GM12865 (cell line): ENCODE results near the gene EPHB1.

Experiments
- DNase-seq: peaks from one replicate; pipeline ENCODE4 v3.0.0; 2010; ENCODE audit warnings: low read depth
- H3K4me3 ChIP-seq: 2 replicates; pipeline ENCODE4 v1.5.1; 2011; ENCODE audit warnings: mild to moderate bottlenecking, low read depth, low read length, control low read depth
- TF ChIP-seq, protein P1 (sequence below): IDR thresholded peaks from 2 replicates; pipeline ENCODE4 v1.5.1; 2011; ENCODE audit warnings: low read length, control low read depth, low read depth, inconsistent platforms; ENCODE audit not compliant: insufficient read depth; ENCODE audit errors: missing control alignments

EPHB1 gene

DNA sequence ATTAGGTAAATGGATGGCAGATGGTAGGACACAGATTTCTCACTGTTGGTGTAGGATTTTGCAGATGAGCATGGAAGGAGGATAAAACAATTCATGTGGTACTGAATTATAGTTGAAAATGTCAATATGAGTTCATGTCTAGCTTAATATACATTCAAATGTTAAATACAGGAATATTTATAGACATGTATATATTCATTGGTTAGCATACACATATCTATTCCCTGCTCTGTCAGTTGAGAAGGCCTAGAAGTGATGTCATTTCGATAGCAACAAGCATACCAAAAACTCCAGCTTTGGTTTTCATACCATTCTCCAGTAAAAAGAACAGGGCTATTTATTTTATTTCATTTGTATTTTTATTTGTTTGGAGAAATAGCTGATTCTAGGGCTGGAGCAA, 497.1 kb downstream of the EPHB1 start:
- no peak for DNase-seq
- no peak overlapping the region for H3K4me3 ChIP-seq
- TF ChIP-seq, protein P1, sequence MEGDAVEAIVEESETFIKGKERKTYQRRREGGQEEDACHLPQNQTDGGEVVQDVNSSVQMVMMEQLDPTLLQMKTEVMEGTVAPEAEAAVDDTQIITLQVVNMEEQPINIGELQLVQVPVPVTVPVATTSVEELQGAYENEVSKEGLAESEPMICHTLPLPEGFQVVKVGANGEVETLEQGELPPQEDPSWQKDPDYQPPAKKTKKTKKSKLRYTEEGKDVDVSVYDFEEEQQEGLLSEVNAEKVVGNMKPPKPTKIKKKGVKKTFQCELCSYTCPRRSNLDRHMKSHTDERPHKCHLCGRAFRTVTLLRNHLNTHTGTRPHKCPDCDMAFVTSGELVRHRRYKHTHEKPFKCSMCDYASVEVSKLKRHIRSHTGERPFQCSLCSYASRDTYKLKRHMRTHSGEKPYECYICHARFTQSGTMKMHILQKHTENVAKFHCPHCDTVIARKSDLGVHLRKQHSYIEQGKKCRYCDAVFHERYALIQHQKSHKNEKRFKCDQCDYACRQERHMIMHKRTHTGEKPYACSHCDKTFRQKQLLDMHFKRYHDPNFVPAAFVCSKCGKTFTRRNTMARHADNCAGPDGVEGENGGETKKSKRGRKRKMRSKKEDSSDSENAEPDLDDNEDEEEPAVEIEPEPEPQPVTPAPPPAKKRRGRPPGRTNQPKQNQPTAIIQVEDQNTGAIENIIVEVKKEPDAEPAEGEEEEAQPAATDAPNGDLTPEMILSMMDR, result no peak

DNA sequence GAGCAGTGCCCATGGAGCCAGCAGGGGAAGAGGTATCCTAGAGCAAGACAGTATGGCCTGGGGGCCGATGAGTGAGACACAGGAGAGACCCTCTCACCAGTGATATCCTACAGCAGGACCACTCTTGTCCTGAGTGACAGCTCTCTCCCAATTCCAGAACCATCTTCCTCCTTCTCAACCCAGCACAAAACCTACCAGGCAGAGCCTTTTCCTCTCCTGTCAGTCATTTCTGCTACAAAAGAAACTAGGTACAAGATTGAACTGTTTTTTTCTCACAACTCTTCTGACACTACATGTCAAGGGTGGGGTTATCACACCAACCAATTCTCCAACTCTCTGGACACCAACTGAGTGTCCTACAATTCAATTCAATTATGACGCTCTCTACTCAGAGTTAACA, 506.6 kb downstream of the EPHB1 start:
- no peak overlapping the region for H3K4me3 ChIP-seq
- DNase-seq, result no peak
- TF ChIP-seq, protein P1, result no peak

GRCh38 chr3:135304378-135304777, 509.3 kb downstream of the EPHB1 start:
- DNase-seq, result no peak
- TF ChIP-seq, protein P1, result no peak
- no peak overlapping the region for H3K4me3 ChIP-seq
